ENCODE measurements around the gene TIAL1.

DNA sequence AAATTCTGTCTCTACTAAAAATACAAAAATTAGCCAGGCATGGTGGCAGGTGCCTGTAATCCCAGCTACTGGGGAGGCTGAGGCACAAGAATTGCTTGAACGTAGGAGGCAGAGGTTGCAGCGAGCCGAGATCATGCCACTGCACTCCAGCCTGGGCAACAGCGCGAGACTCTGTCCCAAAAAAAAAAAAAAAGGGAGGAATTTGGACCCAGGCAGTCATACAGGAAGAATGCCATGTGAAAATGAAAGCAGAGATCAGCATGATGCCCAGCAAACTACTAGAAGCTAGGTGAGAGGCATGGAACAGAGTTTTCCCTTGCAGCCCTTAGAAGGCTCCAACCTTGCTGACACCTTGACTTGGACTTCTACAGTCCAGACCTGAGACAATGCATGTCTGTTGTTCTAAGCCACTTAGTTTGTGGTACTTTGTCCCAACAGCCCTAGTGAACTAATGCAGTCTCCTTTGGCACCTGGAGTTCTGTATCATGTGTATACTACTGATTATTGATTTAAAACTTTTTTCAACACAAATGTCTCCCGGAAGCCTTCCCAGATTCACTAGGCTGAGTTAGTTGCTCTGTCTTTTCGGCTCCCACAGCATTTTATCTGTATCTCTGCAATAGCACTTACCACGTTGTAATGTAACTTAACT is 44.2 kb upstream of the TIAL1 start:
- TF ChIP-seq NFE2L2 (IDR thresholded peaks at IDR 0.05; ENCODE audit: low read length) = no peak
- TF ChIP-seq, protein P1, sequence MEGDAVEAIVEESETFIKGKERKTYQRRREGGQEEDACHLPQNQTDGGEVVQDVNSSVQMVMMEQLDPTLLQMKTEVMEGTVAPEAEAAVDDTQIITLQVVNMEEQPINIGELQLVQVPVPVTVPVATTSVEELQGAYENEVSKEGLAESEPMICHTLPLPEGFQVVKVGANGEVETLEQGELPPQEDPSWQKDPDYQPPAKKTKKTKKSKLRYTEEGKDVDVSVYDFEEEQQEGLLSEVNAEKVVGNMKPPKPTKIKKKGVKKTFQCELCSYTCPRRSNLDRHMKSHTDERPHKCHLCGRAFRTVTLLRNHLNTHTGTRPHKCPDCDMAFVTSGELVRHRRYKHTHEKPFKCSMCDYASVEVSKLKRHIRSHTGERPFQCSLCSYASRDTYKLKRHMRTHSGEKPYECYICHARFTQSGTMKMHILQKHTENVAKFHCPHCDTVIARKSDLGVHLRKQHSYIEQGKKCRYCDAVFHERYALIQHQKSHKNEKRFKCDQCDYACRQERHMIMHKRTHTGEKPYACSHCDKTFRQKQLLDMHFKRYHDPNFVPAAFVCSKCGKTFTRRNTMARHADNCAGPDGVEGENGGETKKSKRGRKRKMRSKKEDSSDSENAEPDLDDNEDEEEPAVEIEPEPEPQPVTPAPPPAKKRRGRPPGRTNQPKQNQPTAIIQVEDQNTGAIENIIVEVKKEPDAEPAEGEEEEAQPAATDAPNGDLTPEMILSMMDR (CRISPR knock-in tag; IDR thresholded peaks at IDR 0.05) = no peak

Measured in HepG2 (cell line).